HFFc6 (cell line): Measurements from ENCODE around the gene IRS4. TPM values are rescaled to one million over a fixed set of nuclear protein-coding genes. Genes with fewer than 3 reads are reported as not detected.

Experiments
- DNase-seq: peaks from one replicate; pipeline ENCODE4 v3.0.0-alpha.2; 2018
- H3K27ac Mint-ChIP-seq: 2 replicates; pipeline ENCODE4 v1.8.0; 2020; ENCODE audit warnings: mild to moderate bottlenecking, mixed read lengths
- H3K27me3 Mint-ChIP-seq: 2 replicates; pipeline ENCODE4 v1.8.0; 2021; ENCODE audit warnings: mild to moderate bottlenecking, moderate library complexity, mixed read lengths; ENCODE audit not compliant: insufficient read depth
- H3K36me3 Mint-ChIP-seq: 2 replicates; pipeline ENCODE4 v1.8.0; 2021; ENCODE audit warnings: low read depth, mixed read lengths
- H3K4me1 Mint-ChIP-seq: 2 replicates; pipeline ENCODE4 v1.8.0; 2020; ENCODE audit warnings: low read depth, mixed read lengths
- H3K4me3 Mint-ChIP-seq: 2 replicates; pipeline ENCODE4 v1.8.0; 2020; ENCODE audit warnings: mild to moderate bottlenecking, moderate library complexity, mixed read lengths
- H3K9me3 Mint-ChIP-seq: 2 replicates; pipeline ENCODE4 v1.8.0; 2020; ENCODE audit warnings: mild to moderate bottlenecking, mixed read lengths
- total RNA-seq, 6 experiments: library from RNA; stranded (reverse); fragmentation: NEBNext Ultra II Directional; extraction: Animal tissue kit (Norgen Biotek cat#: 25700); gene quantifications; 2 replicates in 1 of 6; 3 replicates in 5 of 6; pipeline ENCODE4 v1.2.3, GENCODE V29; 2021
- TF ChIP-seq, protein P1 (sequence below): fragments of 200-600 bp; sonication (generic); IDR thresholded peaks from 2 replicates; pipeline ENCODE4 v1.5.0; 2021; ENCODE audit warnings: antibody characterized with exemption, mild to moderate bottlenecking

The IRS4 gene
- total RNA-seq, 6 experiments from 2014 or later, result not detected

DNA sequence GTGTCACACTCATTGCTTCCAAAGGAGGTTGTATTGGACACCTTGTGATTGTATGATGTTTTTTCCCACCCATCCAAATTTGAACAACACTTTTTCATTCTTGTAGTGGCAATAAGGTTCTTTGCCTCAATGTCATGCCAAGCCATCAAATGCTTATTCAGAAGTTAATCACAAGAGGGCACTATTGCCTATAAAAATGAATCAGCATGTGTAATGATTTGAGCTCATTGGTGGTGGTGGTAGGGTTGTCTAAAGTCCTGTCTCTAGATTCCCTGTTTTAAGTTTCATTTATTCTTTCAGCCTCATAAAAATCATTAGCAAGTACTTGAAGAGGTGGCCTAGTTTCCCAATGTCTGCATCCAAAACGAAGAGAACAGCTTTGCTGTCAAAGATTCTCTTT, 37.0 kb downstream of the IRS4 start:
- Mint-ChIP-seq H3K27ac (no peak overlapping the region), H3K9me3 (no peaks in the 10 kb centered on the region), H3K36me3 (no peaks in the 10 kb centered on the region), H3K4me3 (no peak overlapping the region), H3K4me1 (no peaks in the 10 kb centered on the region), H3K27me3 (no peaks in the 10 kb centered on the region)
- TF ChIP-seq, protein P1, sequence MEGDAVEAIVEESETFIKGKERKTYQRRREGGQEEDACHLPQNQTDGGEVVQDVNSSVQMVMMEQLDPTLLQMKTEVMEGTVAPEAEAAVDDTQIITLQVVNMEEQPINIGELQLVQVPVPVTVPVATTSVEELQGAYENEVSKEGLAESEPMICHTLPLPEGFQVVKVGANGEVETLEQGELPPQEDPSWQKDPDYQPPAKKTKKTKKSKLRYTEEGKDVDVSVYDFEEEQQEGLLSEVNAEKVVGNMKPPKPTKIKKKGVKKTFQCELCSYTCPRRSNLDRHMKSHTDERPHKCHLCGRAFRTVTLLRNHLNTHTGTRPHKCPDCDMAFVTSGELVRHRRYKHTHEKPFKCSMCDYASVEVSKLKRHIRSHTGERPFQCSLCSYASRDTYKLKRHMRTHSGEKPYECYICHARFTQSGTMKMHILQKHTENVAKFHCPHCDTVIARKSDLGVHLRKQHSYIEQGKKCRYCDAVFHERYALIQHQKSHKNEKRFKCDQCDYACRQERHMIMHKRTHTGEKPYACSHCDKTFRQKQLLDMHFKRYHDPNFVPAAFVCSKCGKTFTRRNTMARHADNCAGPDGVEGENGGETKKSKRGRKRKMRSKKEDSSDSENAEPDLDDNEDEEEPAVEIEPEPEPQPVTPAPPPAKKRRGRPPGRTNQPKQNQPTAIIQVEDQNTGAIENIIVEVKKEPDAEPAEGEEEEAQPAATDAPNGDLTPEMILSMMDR, result peak; percentile 57
- DNase-seq, result peak; percentile 18

- Mint-ChIP-seq H3K27me3 (no peaks in the 10 kb centered on the region), H3K4me1 (no peaks in the 10 kb centered on the region), H3K4me3 (no peak overlapping the region), H3K9me3 (no peaks in the 10 kb centered on the region), H3K36me3 (no peaks in the 10 kb centered on the region), H3K27ac (no peak overlapping the region)
- DNase-seq, result no peak
- TF ChIP-seq, protein P1, result no peak
These were observed 39.7 kb downstream of the IRS4 start for GRCh38 chrX:108696690-108697089.
